GM12878 (cell line): ENCODE data around the gene LHX6.

Experiments used
- ATF7 ChIP-seq: fragments of 450-650 bp; IDR thresholded peaks from 2 replicates; pipeline ENCODE4 v1.6.1; 2016; ENCODE audit warnings: low read depth, mild to moderate bottlenecking
- CEBPB ChIP-seq, 2 experiments: fragments of 150-350 bp in 1 of 2; IDR thresholded peaks; 2 replicates each; pipeline ENCODE4 v1.6.1; 2012 to 2014; ENCODE audit warnings: low read depth in 2 of 2, low read length in 2 of 2, borderline replicate concordance in 1 of 2, inconsistent platforms in 1 of 2
- CHD4 ChIP-seq: fragments of 200-600 bp; sonication (generic); IDR thresholded peaks from 2 replicates; pipeline ENCODE4 v1.6.1; 2016; ENCODE audit warnings: mild to moderate bottlenecking
- EZH2 ChIP-seq: IDR thresholded peaks from 2 replicates; pipeline ENCODE4 v1.6.1; 2012; ENCODE audit warnings: low read depth, mild to moderate bottlenecking, control low read depth, inconsistent platforms, low read length, borderline replicate concordance; ENCODE audit not compliant: control insufficient read depth
- POLR2A ChIP-seq: IDR thresholded peaks from 2 replicates; pipeline ENCODE4 v1.6.1; 2011; ENCODE audit warnings: low read depth, mild to moderate bottlenecking, low read length
- POLR2AphosphoS2 ChIP-seq: IDR thresholded peaks from 2 replicates; pipeline ENCODE4 v1.6.1; 2011; ENCODE audit warnings: low read depth, mild to moderate bottlenecking, low read length, improper control_type of control experiment, moderate library complexity
- RFX5 ChIP-seq: IDR thresholded peaks from 2 replicates; pipeline ENCODE4 v1.6.1; 2011; ENCODE audit warnings: low read depth, low read length, improper control_type of control experiment
- TCF7 ChIP-seq: IDR thresholded peaks from 2 replicates; pipeline ENCODE4 v1.6.1; 2014; ENCODE audit warnings: antibody characterized with exemption, borderline replicate concordance
- YY1 ChIP-seq: IDR thresholded peaks from 2 replicates; pipeline ENCODE4 v1.6.1; 2011; ENCODE audit warnings: low read depth, mild to moderate bottlenecking, low read length
- TF ChIP-seq, protein P1 (sequence below): IDR thresholded peaks from 2 replicates; pipeline ENCODE4 v1.6.1; 2011; ENCODE audit warnings: low read depth, mild to moderate bottlenecking, low read length, moderate library complexity, borderline replicate concordance; ENCODE audit errors: extremely low read depth
- TF ChIP-seq, protein P2 (sequence below), 3 experiments: IDR thresholded peaks in 2 of 3; conservative IDR thresholded peaks in 1 of 3; 2 replicates each; pipeline ENCODE4 v1.5.1; 2011; ENCODE audit warnings: low read depth in 3 of 3, low read length in 3 of 3, mild to moderate bottlenecking in 3 of 3, control low read depth in 2 of 3, moderate library complexity in 2 of 3, inconsistent platforms in 1 of 3, mixed read lengths in 1 of 3; ENCODE audit not compliant: control insufficient read depth in 2 of 3, insufficient read depth in 1 of 3; ENCODE audit errors: extremely low read depth in 1 of 3
- TF ChIP-seq, protein P3 (sequence below): IDR thresholded peaks from 2 replicates; pipeline ENCODE4 v1.6.1; 2012; ENCODE audit warnings: mild to moderate bottlenecking, low read depth, low read length

DNA sequence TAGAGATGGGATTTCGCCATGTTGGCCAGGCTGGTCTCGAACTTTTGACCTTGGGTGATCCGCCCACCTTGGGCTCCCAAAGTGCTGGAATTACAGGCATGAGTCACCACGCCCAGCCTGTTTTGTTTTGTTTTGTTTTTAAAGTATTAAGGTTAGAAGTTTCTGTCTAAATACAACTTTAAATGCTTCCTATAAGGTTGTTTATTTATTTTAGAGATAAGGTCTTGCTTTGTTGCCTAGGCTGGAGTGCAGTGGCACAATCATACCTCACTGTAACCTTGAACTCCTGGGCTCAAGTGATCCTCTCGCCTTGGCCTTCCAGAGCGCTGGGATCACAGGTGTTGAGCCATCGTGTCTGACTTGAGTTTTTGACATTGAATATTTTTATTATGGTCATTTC is 47.3 kb upstream of the LHX6 start:
- TF ChIP-seq POLR2AphosphoS2 (no peak), EZH2 (no peak), YY1 (no peak), ATF7 (no peak), TCF7 (no peak), POLR2A (no peak), RFX5 (no peak), CHD4 (no peak), CEBPB (IDR thresholded peaks at IDR 0.05; ENCODE audit: borderline replicate concordance in 1 of 2, low read depth in 2 of 2, low read length in 2 of 2) (no peak)
- TF ChIP-seq, protein P1, sequence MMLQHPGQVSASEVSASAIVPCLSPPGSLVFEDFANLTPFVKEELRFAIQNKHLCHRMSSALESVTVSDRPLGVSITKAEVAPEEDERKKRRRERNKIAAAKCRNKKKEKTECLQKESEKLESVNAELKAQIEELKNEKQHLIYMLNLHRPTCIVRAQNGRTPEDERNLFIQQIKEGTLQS: no peak
- TF ChIP-seq, protein P2, sequence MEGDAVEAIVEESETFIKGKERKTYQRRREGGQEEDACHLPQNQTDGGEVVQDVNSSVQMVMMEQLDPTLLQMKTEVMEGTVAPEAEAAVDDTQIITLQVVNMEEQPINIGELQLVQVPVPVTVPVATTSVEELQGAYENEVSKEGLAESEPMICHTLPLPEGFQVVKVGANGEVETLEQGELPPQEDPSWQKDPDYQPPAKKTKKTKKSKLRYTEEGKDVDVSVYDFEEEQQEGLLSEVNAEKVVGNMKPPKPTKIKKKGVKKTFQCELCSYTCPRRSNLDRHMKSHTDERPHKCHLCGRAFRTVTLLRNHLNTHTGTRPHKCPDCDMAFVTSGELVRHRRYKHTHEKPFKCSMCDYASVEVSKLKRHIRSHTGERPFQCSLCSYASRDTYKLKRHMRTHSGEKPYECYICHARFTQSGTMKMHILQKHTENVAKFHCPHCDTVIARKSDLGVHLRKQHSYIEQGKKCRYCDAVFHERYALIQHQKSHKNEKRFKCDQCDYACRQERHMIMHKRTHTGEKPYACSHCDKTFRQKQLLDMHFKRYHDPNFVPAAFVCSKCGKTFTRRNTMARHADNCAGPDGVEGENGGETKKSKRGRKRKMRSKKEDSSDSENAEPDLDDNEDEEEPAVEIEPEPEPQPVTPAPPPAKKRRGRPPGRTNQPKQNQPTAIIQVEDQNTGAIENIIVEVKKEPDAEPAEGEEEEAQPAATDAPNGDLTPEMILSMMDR (IDR thresholded peaks at IDR 0.05 in 2 of 3, conservative IDR thresholded peaks at IDR 0.05 in 1 of 3; ENCODE audit: control insufficient read depth in 2 of 3, extremely low read depth in 1 of 3, insufficient read depth in 1 of 3, low read depth in 3 of 3, low read length in 3 of 3): no peak
- TF ChIP-seq, protein P3, sequence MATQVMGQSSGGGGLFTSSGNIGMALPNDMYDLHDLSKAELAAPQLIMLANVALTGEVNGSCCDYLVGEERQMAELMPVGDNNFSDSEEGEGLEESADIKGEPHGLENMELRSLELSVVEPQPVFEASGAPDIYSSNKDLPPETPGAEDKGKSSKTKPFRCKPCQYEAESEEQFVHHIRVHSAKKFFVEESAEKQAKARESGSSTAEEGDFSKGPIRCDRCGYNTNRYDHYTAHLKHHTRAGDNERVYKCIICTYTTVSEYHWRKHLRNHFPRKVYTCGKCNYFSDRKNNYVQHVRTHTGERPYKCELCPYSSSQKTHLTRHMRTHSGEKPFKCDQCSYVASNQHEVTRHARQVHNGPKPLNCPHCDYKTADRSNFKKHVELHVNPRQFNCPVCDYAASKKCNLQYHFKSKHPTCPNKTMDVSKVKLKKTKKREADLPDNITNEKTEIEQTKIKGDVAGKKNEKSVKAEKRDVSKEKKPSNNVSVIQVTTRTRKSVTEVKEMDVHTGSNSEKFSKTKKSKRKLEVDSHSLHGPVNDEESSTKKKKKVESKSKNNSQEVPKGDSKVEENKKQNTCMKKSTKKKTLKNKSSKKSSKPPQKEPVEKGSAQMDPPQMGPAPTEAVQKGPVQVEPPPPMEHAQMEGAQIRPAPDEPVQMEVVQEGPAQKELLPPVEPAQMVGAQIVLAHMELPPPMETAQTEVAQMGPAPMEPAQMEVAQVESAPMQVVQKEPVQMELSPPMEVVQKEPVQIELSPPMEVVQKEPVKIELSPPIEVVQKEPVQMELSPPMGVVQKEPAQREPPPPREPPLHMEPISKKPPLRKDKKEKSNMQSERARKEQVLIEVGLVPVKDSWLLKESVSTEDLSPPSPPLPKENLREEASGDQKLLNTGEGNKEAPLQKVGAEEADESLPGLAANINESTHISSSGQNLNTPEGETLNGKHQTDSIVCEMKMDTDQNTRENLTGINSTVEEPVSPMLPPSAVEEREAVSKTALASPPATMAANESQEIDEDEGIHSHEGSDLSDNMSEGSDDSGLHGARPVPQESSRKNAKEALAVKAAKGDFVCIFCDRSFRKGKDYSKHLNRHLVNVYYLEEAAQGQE: no peak
